HL-60/S4 (cell line): ENCODE data around the gene KCTD21.
"Not testable (repeated sequence)": the region's sequence is repeated elsewhere in the genome, so short reads cannot be mapped to it uniquely, and the experiment has no call there.

Source experiments
- in situ Hi-C: fragments of 300-500 bp; cut with MboI; formaldehyde crosslinking; loops from 2 replicates; pipeline ENCODE4 v1.14.3; 2022; ENCODE audit warnings: low sequenced_read_pairs

The KCTD21 gene

GRCh38 chr11:78188286-78189173 is at the start of gene KCTD21, which contains the start of gene USP35:
Gene KCTD21, minus strand, starts transcription at chr11:78188626. Its CDS starts 14,072 bp downstream, at chr11:78174554.
Gene USP35, plus strand, starts transcription at chr11:78188919. Its CDS starts 7,327 bp downstream, at chr11:78196246.
- in situ Hi-C loops, result no loop called here

GRCh38 chr11:78237293-78238046 is 49.0 kb upstream of the KCTD21 start:
- in situ Hi-C loops, result no loop called here

GRCh38 chr11:78234006-78234405 is 45.6 kb upstream of the KCTD21 start:
- in situ Hi-C loops, result no loop called here

GRCh38 chr11:78233046-78233445 is 44.6 kb upstream of the KCTD21 start:
- in situ Hi-C loops, result not testable (repeated sequence)

- in situ Hi-C loops, result no loop called here
Measured at GRCh38 chr11:78231962-78232501, 43.6 kb upstream of the KCTD21 start.

- in situ Hi-C loops, result no loop called here
Measured at GRCh38 chr11:78230161-78230877, 41.9 kb upstream of the KCTD21 start.

GRCh38 chr11:78229106-78229505 is 40.7 kb upstream of the KCTD21 start:
- in situ Hi-C loops, result loop anchor here (10.0 kb wide), 2 partner anchors 206 to 336 kb away; no protein-coding TSS in a partner anchor

- in situ Hi-C loops, result loop anchor here (10.0 kb wide), 2 partner anchors 206 to 336 kb away; no protein-coding TSS in a partner anchor
Measured at GRCh38 chr11:78228467-78228866, 40.0 kb upstream of the KCTD21 start.

- in situ Hi-C loops, result loop anchor here (10.0 kb wide), 2 partner anchors 207 to 337 kb away; no protein-coding TSS in a partner anchor
Measured at GRCh38 chr11:78227921-78228320, 39.5 kb upstream of the KCTD21 start.

GRCh38 chr11:78226684-78227680 is 38.6 kb upstream of the KCTD21 start:
- in situ Hi-C loops, result loop anchor here (10.0 kb wide), 2 partner anchors 208 to 338 kb away; no protein-coding TSS in a partner anchor

- in situ Hi-C loops, result loop anchor here (10.0 kb wide), 2 partner anchors 210 to 340 kb away; no protein-coding TSS in a partner anchor
Measured at GRCh38 chr11:78224906-78225420, 36.5 kb upstream of the KCTD21 start.

- in situ Hi-C loops, result loop anchor here (10.0 kb wide), 2 partner anchors 210 to 340 kb away; no protein-coding TSS in a partner anchor
Measured at GRCh38 chr11:78224506-78224905, 36.1 kb upstream of the KCTD21 start.

- in situ Hi-C loops, result loop anchor here (10.0 kb wide), 2 partner anchors 211 to 341 kb away; no protein-coding TSS in a partner anchor
Measured at GRCh38 chr11:78223320-78223954, 35.0 kb upstream of the KCTD21 start.

- in situ Hi-C loops, result loop anchor here (10.0 kb wide), 2 partner anchors 212 to 342 kb away; no protein-coding TSS in a partner anchor
Measured at GRCh38 chr11:78222726-78223125, 34.3 kb upstream of the KCTD21 start.

- in situ Hi-C loops, result loop anchor here (10.0 kb wide), 2 partner anchors 213 to 343 kb away; no protein-coding TSS in a partner anchor
Measured at GRCh38 chr11:78221396-78222315, 33.2 kb upstream of the KCTD21 start.

GRCh38 chr11:78220218-78221157 is 32.1 kb upstream of the KCTD21 start:
- in situ Hi-C loops, result loop anchor here (10.0 kb wide), 2 partner anchors 214 to 344 kb away; no protein-coding TSS in a partner anchor
